ENCODE results near the gene SIRPB1.

DNA sequence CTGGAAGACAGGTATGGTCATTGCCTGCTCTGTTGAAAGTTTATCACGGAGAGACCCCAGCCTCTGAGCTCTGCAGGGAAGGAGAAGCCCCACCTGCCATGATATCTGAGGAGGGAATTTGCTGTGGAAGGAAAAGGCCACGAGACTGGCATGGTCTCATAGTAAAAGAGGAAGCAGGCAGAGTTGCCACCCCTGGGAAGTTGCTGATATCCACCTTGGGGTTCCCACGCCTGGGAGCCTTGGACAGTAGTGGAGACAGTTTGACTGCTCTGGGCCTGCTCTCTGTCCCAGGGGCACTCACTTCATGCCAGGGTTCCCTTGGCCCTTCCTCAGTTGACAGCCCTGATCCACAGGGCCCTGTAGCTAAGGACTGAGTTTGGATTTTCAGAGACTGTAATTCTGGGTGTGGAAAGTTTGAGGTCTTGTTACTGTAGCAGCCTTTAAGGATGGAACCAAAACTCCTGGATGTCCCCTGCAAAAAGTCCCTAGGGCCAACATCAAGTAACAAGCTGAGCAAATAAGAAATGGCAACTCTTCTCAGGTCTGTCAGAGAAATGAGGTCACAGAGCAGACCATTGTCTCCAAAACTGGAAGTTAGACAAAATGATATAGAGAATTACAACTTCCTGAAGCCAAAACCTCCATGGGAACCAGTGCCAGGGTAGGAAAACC lies 6.9 kb upstream of the SIRPB1 start:
- TF ChIP-seq, protein P1, sequence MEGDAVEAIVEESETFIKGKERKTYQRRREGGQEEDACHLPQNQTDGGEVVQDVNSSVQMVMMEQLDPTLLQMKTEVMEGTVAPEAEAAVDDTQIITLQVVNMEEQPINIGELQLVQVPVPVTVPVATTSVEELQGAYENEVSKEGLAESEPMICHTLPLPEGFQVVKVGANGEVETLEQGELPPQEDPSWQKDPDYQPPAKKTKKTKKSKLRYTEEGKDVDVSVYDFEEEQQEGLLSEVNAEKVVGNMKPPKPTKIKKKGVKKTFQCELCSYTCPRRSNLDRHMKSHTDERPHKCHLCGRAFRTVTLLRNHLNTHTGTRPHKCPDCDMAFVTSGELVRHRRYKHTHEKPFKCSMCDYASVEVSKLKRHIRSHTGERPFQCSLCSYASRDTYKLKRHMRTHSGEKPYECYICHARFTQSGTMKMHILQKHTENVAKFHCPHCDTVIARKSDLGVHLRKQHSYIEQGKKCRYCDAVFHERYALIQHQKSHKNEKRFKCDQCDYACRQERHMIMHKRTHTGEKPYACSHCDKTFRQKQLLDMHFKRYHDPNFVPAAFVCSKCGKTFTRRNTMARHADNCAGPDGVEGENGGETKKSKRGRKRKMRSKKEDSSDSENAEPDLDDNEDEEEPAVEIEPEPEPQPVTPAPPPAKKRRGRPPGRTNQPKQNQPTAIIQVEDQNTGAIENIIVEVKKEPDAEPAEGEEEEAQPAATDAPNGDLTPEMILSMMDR (IDR thresholded peaks at IDR 0.05), result no peak
- TF ChIP-seq POLR2A (IDR thresholded peaks at IDR 0.05; ENCODE audit: low read length) (no peak), RNF2 (IDR thresholded peaks at IDR 0.05; ENCODE audit: borderline replicate concordance, low read depth) (no peak), NR3C1 (IDR thresholded peaks at IDR 0.05) (no peak)

All from A549 (cell line).